ENCODE results near the gene PLK3.

GRCh38 chr1:44812822-44813543 lies 12.8 kb downstream of the PLK3 start:
- TF ChIP-seq POLR2AphosphoS5 (IDR thresholded peaks at IDR 0.05) (no peak), CTCF (IDR thresholded peaks at IDR 0.05) (no peak), EP300 (IDR thresholded peaks at IDR 0.05; ENCODE audit: low read depth) (no peak)

All from transverse colon (tissue), 4 donors.